ENCODE measurements around the gene SH3GLB2. TPM values are rescaled to one million over a fixed set of nuclear protein-coding genes. Genes with fewer than 3 reads are reported as not detected.

The SH3GLB2 gene
- total RNA-seq, 1 experiment from 2014 or later: 58.3 TPM

- no peaks in the 10 kb centered on the region for H3K9me3 Mint-ChIP-seq (ENCODE audit: unreplicated experiment)
- H3K36me3 Mint-ChIP-seq (ENCODE audit: insufficient read depth, unreplicated experiment): peaks cover 49% of the 10 kb centered on the region
- POLR2A ChIA-PET: no interaction called here
- TF ChIP-seq, protein P1, sequence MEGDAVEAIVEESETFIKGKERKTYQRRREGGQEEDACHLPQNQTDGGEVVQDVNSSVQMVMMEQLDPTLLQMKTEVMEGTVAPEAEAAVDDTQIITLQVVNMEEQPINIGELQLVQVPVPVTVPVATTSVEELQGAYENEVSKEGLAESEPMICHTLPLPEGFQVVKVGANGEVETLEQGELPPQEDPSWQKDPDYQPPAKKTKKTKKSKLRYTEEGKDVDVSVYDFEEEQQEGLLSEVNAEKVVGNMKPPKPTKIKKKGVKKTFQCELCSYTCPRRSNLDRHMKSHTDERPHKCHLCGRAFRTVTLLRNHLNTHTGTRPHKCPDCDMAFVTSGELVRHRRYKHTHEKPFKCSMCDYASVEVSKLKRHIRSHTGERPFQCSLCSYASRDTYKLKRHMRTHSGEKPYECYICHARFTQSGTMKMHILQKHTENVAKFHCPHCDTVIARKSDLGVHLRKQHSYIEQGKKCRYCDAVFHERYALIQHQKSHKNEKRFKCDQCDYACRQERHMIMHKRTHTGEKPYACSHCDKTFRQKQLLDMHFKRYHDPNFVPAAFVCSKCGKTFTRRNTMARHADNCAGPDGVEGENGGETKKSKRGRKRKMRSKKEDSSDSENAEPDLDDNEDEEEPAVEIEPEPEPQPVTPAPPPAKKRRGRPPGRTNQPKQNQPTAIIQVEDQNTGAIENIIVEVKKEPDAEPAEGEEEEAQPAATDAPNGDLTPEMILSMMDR (IDR thresholded peaks at IDR 0.05; ENCODE audit: unreplicated experiment): no peak
- no peak for DNase-seq (ENCODE audit: unreplicated experiment)
- CTCF ChIA-PET: no interaction called here
- no TSS peak for BruUV-seq (replicated peaks)
- intact Hi-C loops (cut with micrococcal nuclease): no loop called here
- H3K4me3 Mint-ChIP-seq (ENCODE audit: unreplicated experiment): no peak overlapping the region
- no peaks in the 10 kb centered on the region for H3K4me1 Mint-ChIP-seq (ENCODE audit: insufficient read depth, unreplicated experiment)
- no peaks in the 10 kb centered on the region for H3K27me3 Mint-ChIP-seq (ENCODE audit: insufficient read depth, unreplicated experiment)
- H3K27ac Mint-ChIP-seq (ENCODE audit: low read depth, unreplicated experiment): no peak overlapping the region
Measured at GRCh38 chr9:129011170-129011569, 17.0 kb downstream of the SH3GLB2 start.

GRCh38 chr9:129010267-129010975 lies 17.7 kb downstream of the SH3GLB2 start:
- BruUV-seq (replicated peaks): no TSS peak
- intact Hi-C loops (cut with micrococcal nuclease): no loop called here
- Mint-ChIP-seq H3K27me3 (ENCODE audit: insufficient read depth, unreplicated experiment) (no peaks in the 10 kb centered on the region), H3K4me1 (ENCODE audit: insufficient read depth, unreplicated experiment) (no peaks in the 10 kb centered on the region), H3K9me3 (ENCODE audit: unreplicated experiment) (no peaks in the 10 kb centered on the region), H3K27ac (ENCODE audit: low read depth, unreplicated experiment) (no peak overlapping the region), H3K4me3 (ENCODE audit: unreplicated experiment) (no peak overlapping the region), H3K36me3 (ENCODE audit: insufficient read depth, unreplicated experiment) (peaks cover 44% of the 10 kb centered on the region)
- TF ChIP-seq, protein P1 (IDR thresholded peaks at IDR 0.05; ENCODE audit: unreplicated experiment): no peak
- ChIA-PET CTCF (interaction anchor here (0.6 to 0.7 kb wide), 2 partner anchors 9 to 11 kb away, joined by 4 read pairs; no protein-coding TSS in a partner anchor), POLR2A (no interaction called here)
- no peak for DNase-seq (ENCODE audit: unreplicated experiment)

GRCh38 chr9:129009584-129010141 lies 18.5 kb downstream of the SH3GLB2 start:
- DNase-seq (ENCODE audit: unreplicated experiment): no peak
- POLR2A ChIA-PET: no interaction called here
- TF ChIP-seq, protein P1 (IDR thresholded peaks at IDR 0.05; ENCODE audit: unreplicated experiment): no peak
- no peaks in the 10 kb centered on the region for H3K27me3 Mint-ChIP-seq (ENCODE audit: insufficient read depth, unreplicated experiment)
- CTCF ChIA-PET: interaction anchor here (0.5 to 0.7 kb wide), 3 partner anchors 10 to 105 kb away, joined by 3 to 4 read pairs (median 4); no protein-coding TSS in a partner anchor
- H3K4me3 Mint-ChIP-seq (ENCODE audit: unreplicated experiment): no peak overlapping the region
- no peaks in the 10 kb centered on the region for H3K9me3 Mint-ChIP-seq (ENCODE audit: unreplicated experiment)
- H3K27ac Mint-ChIP-seq (ENCODE audit: low read depth, unreplicated experiment): no peak overlapping the region
- intact Hi-C loops (cut with micrococcal nuclease): loop anchor here (5.0 kb wide), 1 partner anchor 157 kb away; no protein-coding TSS in a partner anchor
- H3K36me3 Mint-ChIP-seq (ENCODE audit: insufficient read depth, unreplicated experiment): peaks cover 45% of the 10 kb centered on the region
- BruUV-seq (replicated peaks): no TSS peak
- H3K4me1 Mint-ChIP-seq (ENCODE audit: insufficient read depth, unreplicated experiment): no peaks in the 10 kb centered on the region

- no peak overlapping the region for H3K4me3 Mint-ChIP-seq (ENCODE audit: unreplicated experiment)
- TF ChIP-seq, protein P1 (IDR thresholded peaks at IDR 0.05; ENCODE audit: unreplicated experiment): no peak
- BruUV-seq (replicated peaks): no TSS peak
Measured at GRCh38 chr9:129008986-129009583, 19.0 kb downstream of the SH3GLB2 start.

More at GRCh38 chr9:129008986-129009583, 19.0 kb downstream of the SH3GLB2 start:
- ChIA-PET CTCF (interaction anchor here (0.5 to 3.8 kb wide), 5 partner anchors 11 to 600 kb away, joined by 3 to 22 read pairs (median 4); no protein-coding TSS in a partner anchor), POLR2A (no interaction called here)
- DNase-seq (ENCODE audit: unreplicated experiment): no peak
- intact Hi-C loops (cut with micrococcal nuclease): loop anchor here (5.0 kb wide), 1 partner anchor 157 kb away; no protein-coding TSS in a partner anchor
- no peak overlapping the region for H3K27ac Mint-ChIP-seq (ENCODE audit: low read depth, unreplicated experiment)
- no peaks in the 10 kb centered on the region for H3K27me3 Mint-ChIP-seq (ENCODE audit: insufficient read depth, unreplicated experiment)
- H3K9me3 Mint-ChIP-seq (ENCODE audit: unreplicated experiment): no peaks in the 10 kb centered on the region
- no peaks in the 10 kb centered on the region for H3K4me1 Mint-ChIP-seq (ENCODE audit: insufficient read depth, unreplicated experiment)
- peaks cover 47% of the 10 kb centered on the region for H3K36me3 Mint-ChIP-seq (ENCODE audit: insufficient read depth, unreplicated experiment)

All from MCF 10A (cell line).